ENCODE data around the gene SLC6A5.
"Not testable (repeated sequence)": the region's sequence is repeated elsewhere in the genome, so short reads cannot be mapped to it uniquely, and the experiment has no call there.

The SLC6A5 gene

DNA sequence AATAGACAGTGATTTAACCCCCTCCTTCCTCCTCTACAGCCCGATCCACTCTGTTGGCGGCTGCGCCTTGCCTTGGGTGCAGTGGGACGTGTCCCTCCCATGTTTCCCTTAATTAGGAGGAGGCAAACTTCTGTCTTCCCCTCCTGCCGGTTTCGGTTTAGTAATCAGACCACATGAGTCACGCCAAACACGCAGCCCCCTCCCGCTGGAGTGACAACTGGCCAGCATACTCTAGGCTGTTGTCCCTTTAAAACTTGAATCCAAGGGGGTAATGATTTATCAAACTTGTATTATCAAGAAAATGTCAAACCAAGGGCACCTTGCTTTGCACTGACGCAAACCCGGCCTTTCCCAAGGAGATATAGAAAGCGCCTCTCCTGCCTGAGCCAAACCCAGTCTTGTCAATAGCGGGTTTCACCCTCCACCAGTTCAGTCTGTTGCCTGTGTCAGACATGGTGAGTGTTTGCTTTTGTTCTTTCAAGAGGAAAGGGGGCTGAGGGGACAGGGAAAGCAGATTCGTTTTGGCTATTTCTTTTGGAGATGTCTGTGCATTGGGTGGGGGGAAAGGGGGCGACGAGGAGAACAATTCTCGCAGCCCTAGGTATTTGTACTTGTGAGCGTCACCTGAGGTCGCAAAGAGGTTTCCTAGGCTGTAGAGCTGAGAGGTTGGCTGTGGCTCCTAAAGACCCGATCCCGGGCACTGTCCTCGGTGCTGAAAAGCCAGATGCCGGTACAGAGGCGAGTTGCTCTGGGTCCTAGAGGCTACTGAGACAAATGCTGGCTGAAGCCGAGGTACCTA lies at the start of gene SLC6A5:
SLC6A5 (plus strand) TSS at position 388 of the 799 bp plus-strand sequence; CDS start at position 453, 65 bp downstream.
- peak; percentile 38 to 70 (median 52) for DNase-seq

DNA sequence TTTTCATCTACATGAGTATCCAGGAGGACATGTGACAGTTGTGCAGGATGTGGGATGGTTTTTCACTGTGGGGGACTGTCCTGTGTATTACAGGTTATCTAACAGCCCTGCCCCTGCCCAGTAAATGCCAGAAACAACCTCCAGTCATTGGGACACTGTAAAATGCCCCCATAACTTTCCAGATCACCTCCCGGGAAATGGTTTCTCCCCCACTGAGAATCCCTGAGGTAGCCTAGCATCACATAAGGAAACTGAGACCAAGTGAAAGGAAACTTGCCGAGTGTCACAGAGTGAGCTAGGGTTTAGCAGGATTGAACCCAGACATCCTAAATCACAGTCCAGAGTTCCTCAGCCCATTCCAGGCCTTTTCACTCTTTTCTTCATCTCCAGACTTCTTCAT lies 48.3 kb upstream of the SLC6A5 start:
- no peak for DNase-seq

DNA sequence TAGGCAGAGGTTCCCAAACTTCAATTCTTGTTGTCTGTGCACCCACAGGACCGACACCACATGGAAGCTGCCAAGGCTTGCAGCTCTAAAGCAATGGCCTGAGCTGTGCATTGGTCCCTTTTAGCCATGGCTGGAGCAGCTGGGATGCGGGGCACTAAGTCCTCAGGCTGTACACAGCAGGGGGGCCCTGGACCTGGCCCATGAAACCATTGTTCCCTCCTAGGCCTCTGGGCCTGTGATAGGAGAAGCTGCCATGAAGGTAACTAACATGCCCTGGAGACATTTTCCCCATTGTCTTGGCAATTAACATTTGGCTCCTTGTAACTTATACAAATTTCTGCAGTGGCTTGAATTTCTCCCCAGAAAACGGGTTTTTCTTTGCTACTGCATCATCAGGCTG lies 43.6 kb upstream of the SLC6A5 start:
- DNase-seq: no peak

- not testable (repeated sequence) for DNase-seq
These were observed 43.0 kb upstream of the SLC6A5 start for GRCh38 chr11:20556396-20556795.

GRCh38 chr11:20558741-20559140 lies 40.7 kb upstream of the SLC6A5 start:
- DNase-seq: no peak

DNA sequence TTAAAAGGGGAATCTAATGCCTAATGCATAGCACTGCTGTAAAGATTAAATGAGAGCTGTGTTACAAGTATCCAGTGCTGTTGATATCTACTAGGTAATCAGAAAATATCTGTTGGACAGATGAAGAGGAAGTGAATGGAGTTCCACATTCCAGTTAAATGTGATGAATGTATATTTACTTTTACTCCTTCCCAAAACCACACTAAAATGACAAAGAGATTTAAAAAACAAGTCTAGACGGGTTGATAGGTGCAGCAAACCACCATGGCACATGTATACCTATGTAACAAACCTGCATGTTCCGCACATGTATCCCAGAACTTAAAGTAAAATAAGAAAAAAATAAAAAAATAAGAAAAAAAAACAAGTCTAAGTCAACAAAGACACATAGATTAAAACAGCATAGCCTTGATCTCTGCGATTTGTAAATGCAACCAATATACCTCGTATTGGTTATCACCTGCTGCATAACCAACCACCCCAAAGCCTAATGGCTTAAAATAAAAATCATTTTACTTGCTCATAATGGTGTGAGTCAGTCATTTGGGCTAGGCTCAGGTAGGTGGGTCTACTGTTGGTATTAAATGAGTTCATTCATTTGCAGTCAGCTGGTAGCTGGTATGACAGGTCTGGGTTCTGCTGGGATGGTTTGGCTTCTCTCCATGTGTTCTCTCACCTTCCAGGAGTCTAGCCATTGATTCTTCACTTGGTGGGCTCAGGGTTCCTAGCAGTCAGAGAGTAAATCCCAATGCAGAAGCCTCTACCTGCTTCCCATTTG lies 39.7 kb upstream of the SLC6A5 start:
- no peak for DNase-seq

DNA sequence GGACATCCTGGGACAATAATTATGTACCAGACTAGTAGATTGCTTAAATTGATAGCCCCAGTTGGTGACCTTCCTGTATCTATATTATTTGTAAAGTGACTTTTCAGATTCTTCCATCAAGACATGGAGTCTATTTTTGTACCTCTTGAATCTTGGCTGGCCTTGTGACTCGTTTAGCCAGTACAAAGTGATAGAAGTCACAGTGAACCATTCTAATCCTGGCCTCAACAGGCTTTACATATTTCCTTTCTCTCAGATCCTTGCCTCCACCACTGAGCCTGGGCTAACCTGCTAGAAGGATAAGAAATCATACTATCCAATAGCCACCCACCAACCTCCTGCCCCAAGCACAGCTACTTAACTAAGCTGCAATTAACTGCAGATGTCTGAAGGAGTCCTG lies 37.5 kb upstream of the SLC6A5 start:
- no peak for DNase-seq

GRCh38 chr11:20563866-20564265 lies 35.5 kb upstream of the SLC6A5 start:
- no peak for DNase-seq

- no peak for DNase-seq
These were observed 34.4 kb upstream of the SLC6A5 start for GRCh38 chr11:20564846-20565635.

DNA sequence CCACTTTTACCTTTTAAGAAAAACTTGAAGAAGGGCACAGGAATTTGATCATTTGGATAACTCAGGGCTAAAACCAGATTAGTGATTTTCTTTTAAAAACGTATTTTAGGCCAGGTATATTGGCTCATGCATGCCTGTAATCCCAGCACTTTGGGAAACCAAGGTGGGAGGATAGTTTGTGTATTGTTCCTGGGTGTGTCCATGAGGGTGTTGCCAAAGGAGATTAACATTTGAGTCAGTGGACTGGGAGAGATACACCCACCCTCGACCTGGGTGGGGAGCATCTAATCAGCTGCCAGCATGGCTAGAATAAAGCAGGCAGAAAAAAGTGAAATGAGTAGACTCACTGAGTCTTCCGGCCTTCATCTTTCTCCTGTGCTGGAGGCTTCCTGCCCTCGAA lies 33.3 kb upstream of the SLC6A5 start:
- DNase-seq: not testable (repeated sequence)

DNA sequence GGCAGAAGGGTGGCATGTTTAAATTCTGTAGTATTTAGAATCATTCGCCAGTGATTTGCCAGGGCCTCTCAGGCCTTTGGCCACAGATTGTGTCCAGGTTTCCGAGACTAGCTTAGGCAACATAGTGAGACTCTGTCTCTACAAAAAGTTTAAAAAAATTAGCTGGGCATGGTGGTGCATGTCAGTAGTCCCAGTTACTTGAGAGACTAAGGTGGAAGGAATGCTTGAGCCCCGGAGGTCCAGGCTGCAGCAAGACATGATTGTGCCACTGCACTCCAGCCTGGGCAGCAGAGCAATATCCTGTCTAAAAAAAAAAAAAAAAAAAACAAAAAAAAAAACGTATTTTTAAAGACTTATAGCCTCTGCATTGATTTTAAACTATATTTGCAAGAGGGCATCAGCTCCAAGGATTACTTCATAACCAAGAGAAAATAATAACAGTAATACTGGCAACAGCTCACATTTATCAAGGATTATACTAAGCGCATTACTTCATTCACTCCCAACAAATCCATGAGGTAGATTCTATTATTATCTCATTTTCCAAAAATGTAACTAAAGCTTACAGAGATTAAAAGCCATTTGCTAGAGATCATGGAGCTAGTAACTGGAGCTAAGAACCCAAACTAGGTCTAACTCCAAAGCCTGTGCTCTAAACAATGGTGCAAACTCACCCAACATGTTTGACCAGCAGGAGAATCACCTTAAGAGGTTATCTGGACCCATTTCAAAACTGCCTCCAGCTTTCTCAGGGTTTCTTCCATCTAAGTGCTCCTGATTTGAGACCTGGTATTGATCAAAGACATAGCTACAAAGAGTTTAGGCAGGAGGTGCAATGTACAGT lies 32.6 kb upstream of the SLC6A5 start:
- DNase-seq: no peak

- DNase-seq: not testable (repeated sequence)
These were observed 19.7 kb upstream of the SLC6A5 start for GRCh38 chr11:20579725-20580124.

DNA sequence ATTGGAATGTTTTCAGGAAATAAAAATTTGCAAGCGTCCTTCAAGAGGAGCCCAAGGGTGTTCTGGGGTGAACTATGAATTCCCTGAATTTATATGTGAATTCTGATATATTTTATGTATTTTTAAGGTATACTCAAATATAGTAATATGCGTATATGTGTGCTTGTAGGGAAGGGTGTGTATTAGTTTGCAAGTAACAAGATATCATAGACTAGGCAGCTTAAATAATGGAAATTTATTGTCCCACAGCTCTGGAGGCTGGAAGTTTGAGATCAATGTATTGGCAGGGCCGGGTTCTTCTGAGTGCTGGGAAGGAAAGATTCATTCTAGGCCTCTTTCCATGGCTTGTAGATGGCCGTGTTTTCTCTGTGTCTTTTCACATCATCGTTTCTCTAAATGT lies 16.2 kb upstream of the SLC6A5 start:
- no peak for DNase-seq

GRCh38 chr11:20584093-20584774 lies 15.2 kb upstream of the SLC6A5 start:
- no peak for DNase-seq

- DNase-seq: no peak
These were observed 9.6 kb upstream of the SLC6A5 start for GRCh38 chr11:20589796-20590195.

- DNase-seq: no peak
These were observed 9.0 kb upstream of the SLC6A5 start for GRCh38 chr11:20590381-20590780.

- no peak for DNase-seq
These were observed 6.7 kb upstream of the SLC6A5 start for GRCh38 chr11:20592741-20593140.

DNA sequence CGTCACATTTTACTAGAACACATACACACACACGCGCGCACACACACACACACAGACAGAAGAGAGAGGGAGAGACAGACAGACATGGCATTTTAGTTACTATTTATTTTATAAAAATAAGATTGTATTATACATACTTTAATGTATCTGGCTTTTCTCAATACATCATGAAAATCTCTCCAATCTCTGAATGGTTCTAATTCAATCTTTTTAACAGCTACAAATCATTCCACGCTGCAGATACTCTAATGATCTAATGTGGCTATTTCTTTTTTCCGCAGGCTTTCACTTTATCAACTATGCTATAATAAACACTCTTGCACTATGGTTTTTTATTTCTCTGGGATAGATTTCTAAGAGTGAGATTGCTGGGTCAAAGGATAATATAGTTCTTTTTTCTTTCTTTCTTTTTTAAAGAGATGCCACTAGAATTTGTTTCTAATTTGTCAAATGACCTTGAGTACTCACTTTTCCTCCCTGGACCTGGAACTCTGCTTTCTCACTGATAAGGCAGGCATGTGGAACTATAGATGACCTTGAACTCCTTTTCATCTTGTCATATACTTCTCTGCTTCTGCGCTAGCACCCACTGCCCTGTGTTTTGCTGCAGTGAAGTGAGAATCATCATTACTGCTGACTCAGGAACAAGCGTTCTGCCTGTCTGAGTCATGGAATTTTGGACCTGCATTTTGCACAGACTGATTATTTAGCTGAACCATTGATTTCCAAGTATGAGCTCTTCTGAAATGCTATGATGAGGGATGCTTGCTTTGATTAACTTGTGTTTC lies 4.9 kb upstream of the SLC6A5 start:
- DNase-seq: no peak

- DNase-seq: no peak
These were observed 4.3 kb upstream of the SLC6A5 start for GRCh38 chr11:20595101-20595500.

DNA sequence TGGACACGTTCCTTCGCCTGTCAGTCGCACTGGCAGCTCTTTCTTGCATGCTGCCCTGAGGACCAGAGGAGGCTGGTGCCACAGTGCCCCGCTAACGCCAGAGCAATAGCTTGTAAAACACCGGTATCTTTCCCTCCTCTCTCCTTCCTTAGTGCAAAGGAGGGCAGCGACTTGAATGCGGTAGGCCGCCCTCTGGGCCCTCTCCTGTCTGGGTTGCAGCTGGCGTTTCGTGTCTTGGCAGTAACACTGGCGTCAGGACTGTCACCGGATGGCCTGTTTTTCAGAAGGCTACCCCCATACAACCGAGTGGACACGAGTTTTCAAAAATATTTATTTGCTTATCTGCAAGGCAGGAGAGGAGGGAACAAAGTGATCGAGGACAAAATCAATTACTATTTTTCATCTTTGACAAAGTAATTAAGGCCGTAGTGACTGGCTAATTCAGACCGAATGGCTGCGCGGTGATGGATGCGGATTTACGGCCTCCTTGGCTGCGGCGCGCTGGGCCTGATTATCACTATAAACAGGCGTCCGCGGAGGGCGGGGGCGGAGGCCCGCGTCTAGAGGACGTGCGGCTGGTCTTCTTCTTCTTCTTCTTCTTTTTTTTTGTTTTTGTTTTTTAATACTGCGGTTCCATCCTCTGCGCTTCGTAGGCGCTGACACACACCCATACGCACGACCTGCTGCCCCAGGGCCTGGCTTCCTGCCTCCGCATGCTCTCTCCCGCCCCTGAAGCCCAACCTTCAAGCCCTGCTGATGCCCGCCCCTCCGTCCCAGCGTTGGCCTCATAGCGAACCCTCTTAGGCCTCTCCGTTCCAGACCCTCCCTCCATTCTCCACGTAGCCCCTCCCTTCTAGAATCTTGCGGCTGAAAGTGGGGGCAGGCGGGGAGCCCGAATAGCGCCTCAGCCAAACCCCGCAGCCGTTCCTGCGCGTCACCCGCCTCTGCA lies 2.9 kb upstream of the SLC6A5 start:
- peak in 1 of 3 donors; percentile 8 for DNase-seq
